C1 segment of cervical spinal cord (tissue), 14 donors: ENCODE measurements around the gene TDRD9.
"Not testable (repeated sequence)": the region's sequence is repeated elsewhere in the genome, so short reads cannot be mapped to it uniquely, and the experiment has no call there.

Experiments used
- DNase-seq, 14 donors: peaks; one replicate each; lab custom pipeline; 2025; lab: John Stamatoyannopoulos, UW

Gene TDRD9

DNA sequence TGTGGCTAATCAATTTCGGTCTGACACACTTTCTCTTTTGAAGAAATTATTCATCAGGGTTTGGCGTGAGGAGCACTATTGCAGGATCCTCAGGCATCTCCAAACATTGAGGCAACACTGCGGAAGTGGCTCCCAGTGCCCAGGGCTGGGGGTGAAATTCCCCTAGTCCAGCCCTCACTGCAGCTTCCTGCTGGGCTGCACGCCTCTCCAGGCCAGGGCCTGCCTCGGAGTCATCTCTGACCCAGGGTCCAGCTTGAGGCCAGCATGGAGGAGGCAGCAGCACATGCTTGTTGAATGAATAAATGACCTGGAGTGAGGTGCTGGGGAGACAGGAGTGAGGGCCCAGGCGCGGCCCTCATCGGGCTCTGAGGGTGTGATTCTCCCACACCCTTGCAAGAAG, 36.0 kb upstream of the TDRD9 start:
- no peak for DNase-seq

DNA sequence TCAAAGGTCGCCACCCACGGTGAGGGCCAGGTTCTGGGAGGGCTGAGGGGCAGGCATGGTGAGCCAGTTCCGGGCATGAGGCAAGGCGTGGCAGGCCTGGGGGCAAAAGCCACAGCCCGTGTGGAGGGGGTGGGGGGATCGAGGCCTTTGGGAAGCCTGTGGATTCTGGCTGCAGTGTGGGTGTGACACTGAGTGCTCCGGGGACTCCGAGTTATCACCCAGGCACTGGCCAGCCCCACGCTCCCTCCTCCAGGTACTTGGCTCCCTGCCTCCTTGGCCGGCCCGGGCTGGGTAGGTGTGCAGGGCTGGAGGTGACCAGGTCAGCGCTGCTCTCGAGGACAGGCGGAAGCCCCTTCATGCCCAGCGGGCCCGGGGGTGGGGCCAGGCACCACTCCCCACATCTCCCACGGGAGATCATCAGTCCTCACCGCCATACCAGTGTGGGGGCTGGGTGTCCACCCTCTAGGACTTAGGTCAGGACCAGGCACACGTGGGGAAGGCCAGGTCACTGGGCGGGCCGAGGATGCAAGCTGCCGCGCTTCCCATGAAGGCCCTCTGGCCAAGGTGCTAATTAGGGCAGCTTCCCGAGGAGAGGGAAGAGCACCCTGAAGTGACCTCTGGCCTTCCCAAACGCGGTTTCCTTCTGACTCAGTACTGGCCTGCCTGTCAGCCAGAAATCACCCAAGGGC, 34.1 kb upstream of the TDRD9 start:
- no peak for DNase-seq

DNA sequence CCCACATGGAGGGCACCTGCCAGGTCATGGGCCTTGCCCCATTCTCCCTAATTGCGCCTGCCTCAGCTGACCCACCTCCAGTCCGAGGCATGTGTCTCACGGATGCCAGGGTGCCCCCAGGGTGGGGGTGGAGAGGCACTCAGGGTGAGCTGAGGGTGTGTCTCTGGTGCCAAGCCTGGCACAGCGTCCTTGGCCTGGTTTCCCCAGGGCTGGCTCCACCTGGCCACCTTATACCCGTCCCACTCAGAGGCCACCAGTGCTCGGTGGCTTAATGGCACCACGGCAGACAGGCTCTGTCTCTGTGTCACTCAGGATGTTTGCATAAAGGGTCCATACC, 33.6 kb upstream of the TDRD9 start:
- no peak for DNase-seq

DNA sequence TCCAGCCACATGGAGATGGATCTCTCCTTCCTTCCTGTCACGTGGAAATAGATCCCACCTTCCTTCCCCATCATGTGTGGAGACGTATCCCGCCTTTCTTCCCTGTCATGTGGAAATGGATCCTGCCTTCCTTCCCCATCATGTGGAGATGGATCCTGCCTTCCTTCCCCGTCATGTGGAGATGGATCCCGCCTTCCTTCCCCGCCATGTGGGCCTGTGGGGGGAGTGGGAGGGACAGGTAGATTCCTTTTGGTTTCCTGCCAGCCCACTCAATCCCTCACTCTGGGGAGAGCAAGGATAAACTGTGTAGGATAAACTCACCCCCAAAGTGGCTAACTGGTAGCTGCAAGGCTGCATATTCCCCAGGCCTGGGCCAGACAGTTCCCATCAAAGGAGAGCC, 31.7 kb upstream of the TDRD9 start:
- DNase-seq = no peak

DNA sequence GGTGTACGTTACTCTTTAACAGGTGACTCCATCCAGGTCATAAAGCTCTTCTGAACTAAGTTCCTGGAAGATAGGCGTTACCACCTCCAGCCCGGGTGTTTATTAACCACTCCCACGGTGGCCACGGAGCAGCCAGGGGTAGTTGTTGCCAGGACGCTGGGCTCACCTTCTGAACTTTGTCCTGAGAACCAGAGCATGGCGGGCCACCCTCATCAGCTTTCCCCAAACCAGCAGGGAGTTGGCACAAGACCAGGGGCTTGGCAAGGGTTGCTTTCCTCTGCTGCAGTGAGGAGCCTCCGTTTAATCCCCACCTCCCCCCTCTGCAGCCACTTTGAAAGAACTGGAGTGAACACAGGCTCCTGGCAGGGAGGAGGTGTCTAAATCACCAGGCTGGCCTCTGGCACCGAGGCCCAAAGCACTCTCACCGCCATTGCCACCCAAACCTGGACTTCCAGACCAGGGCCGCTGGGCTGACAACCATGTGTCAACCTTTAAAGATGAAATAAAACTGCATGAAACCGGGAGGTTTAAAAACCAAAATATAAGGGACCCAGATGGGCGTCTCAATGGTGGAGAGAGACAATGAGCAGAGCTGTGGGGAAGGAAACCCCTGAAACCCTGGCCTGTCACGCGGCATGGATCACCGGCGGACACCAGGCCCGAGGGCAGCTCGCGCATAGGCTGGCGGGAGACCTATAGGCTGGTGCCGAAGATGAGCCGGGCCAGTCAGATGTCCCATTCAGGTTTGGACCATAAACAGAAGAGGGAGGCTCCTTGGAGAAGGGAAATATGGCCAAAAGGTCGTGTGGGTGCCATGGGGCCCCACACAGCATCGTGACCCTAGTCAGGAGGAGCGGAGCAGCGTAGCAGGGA, 30.9 kb upstream of the TDRD9 start:
- DNase-seq = peak in 1 of 14 donors; percentile 10

DNA sequence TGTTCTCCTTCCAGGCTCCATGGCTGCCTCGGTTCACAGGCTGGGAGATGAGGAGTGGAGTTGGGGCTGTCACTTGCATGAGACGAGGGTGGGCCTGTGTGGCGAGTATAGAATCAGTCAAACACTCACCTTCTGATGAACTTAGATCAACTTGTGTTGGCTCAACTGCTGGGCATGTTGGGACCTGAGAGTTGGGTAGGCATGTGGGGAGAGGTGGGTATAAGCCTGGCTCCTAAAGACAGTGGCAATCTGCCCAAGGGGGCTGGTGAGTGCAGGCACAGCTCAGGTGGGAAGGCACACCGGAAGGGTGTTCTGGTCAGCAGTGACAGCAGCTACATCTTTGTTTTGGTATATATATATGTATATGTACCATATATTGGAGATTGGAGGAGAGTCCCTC, 30.1 kb upstream of the TDRD9 start:
- DNase-seq = no peak

DNA sequence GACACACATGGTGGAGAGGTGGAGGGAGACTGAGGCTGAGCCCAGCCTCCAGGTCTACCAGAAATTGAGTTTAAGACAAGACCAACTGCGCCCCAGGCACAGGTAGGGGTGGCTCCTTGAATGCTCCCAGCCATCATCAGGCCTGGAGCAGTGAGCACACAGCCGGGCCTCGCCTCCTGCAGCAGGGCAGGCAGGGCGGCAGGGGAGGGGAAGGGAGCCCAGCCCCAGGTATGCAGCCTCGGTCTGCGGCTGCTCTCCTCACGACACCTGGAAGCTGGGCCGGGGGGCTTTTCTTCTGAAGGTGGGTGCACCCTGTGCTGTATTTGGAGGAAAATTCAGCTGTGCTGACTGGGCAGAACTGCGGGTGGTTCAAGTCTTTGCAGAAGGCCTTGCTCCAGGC, 29.5 kb upstream of the TDRD9 start:
- DNase-seq = no peak

DNA sequence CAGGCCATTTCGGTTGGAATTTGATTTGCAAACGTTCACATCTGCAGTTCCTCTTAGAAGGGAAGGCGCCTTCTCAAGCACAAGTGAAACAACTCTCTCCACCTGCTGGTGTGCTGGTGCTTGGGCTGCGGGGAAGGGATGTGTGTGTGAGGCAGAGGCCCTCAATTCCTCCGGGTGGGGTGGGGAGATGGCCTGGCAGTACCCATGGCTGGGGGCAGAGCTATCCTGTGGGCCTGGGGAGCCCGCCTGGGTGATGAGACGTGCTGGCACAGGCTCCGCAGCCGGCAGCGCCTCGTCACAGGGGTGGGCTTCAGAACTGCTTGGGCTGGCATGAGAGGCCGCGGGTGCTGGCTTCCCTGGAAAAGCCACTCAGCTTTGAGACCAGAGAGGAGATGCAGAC, 28.9 kb upstream of the TDRD9 start:
- DNase-seq = no peak

DNA sequence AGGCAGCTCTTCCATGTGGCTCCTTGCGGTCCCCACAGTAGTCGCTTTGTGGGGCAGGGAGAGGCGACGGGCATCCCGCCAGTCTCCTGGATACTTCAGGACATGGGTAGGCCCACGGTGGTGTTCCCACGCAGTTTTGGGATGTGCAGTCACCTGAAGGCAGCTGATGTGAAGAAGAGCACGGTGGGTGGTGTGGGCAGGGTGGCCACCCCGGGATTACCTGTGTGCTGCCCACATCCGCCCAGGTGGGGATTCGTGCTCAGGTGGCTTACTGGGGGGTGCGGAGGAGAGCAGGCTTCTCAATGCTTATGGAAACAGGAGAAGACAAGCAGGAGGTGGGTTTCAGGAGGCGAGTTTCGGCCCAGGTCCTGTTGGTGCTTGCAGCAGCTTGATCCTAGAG, 28.4 kb upstream of the TDRD9 start:
- DNase-seq = no peak

DNA sequence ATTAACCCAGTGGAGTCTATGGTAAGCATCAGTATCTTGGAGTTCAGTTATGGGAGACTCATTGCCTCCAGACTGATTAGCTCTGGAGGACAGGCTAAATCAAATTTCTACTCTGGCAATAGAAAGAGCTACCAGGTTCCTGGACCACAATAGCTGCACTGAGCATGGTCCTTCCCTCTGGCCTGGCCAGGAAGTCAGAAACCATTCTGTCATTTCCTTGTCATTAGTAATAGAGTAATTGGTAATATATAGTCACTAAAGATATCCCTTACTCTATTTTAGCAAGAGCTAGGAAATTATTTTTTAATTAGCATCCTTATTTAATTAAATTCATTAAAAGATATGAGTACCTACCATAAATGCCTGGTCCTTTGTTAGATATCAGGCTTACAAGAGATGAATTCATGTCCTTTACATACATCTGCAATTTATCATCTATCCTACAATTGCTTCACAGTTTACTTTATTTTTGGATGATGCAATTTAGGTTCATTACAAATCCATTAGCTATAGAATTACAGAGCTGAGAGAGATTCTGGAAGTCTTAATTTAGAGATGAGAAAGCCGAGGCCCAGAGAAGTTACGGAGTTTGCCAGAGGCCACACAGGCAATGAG, 23.7 kb upstream of the TDRD9 start:
- DNase-seq = no peak

DNA sequence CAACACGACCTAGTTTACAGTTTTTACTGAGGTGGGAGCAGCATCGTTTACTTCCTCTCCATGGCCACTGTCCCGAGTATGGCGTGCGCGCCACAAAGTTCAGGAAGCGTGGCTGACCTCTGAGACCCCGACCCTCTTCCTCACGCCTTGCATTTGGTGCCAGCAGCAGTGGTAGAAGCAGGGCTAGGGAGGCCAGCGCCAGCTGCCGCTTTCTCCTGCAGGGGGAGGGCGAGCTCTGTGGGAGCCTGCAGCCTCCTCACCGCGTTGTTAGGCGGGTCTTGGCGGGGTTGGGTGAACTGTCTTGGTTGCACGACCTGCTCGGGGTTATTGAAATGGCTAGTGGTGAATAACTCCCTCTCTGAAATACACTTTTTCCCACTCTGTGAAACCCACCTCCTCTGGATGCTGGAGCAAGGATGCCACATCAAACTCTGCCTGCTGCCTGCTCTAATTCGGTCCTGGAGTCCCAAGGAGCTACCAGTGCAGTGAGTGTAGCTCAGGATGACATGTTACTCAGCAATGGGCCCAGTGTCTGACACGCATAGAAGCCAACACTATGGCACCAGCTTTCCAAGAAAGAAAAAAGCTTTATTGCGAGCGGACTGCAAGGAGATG, 22.3 kb upstream of the TDRD9 start:
- DNase-seq = no peak

DNA sequence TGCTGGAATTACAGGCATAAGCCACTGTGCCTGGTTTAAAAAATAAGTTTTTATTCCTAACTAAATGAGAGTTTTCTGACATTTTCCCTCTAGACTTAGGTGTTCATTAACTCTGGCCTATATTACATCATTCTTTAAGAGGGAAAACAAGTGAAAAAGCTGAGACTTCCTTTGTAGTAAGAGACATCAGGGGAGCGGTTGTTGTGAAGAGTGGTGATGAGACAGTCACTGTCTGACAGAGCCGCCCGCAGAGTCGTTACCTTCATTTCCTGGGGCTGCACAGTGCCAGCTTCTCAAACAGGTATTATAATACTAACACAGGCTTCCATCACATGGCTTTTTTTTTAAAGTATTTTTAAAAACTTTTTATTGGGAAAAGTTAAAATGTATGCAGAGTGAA, 19.7 kb upstream of the TDRD9 start:
- DNase-seq = no peak

DNA sequence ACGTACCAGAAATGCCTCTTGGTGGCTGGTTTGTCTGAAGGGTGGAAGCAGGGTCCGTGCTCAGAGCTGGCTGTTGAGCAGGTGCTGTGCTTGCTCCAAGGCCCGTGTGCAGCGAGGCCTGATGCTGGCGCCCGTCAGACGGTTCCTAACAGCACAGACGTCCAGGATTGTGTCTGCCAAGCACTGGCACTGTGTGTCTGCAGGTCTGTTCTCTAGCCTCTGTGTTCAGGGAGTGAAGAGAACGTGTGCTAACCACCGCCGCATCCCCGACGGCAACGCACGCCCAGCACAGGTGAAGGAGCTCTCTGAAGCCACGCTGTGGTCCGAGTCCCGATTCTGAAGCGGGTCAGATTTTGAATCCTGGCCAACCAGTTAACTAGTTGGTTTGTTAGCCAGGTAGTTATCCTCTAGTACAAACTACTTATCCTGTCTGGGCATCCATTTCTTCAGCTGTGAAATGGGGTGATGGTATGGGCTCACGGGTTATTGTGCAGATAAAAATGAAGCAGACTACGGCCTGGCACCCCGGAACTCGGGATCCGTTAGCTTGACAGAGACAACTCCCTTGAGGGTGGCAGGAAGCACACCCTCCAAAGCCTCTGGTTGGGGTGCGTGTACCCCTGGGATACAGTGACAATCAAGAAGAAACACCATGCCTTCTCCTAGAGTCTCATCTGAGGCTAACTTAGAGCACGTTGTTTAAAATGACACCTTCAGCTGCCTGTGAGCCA, 18.6 kb upstream of the TDRD9 start:
- no peak for DNase-seq

DNA sequence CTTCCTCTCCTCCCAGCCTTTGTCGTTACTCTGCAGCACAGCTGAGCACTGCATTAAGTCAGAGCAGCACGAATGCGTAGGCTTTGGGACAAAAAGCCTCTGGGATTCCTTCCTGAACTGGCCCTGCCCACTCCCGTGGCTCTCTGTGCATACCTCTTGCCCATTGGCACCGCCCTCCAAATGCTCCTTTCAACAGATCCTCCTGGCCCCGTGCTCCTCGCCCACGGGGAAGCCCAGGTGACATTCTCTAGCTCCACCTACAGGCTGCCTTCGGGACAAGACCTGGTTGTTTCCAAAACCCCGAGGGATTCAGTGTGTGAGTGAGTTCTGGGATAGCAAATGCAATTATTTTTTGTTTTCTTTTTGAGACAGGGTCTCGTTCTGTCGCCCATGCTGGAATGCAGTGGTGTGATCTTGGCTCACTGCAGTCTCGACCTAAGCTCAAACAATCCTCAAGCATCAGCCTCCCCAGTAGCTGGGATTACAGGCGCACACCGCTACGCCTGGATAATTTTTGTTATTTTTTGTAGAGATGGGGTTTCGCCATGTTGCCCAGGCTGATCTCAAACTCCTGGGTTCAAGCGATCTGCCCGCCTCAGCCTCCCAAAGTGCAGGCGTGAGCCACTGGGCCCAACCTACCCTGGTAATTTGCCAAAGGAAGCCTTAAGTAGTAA, 17.9 kb upstream of the TDRD9 start:
- peak in 12 of 14 donors; percentile 6 to 90 (median 28) for DNase-seq

DNA sequence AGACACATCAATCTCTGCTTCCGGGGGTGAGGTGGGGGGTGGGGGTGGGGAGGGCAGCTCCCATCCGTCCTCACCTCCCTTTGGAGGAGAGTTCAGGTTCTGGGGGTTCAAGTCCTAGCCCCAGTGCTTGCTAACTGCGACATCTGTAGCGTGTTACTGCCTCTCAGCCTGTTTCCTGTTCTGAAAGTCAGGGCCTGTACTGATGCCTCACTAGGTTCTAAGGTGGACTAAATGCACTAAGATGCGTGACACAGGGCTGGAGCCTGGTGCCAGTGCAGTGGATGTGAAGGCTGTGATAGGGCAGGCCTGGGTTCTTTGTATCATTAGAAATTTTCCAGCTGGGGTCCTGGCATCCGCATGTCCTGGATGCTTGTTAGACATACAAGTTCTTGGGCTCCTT, 17.3 kb upstream of the TDRD9 start:
- DNase-seq = no peak

DNA sequence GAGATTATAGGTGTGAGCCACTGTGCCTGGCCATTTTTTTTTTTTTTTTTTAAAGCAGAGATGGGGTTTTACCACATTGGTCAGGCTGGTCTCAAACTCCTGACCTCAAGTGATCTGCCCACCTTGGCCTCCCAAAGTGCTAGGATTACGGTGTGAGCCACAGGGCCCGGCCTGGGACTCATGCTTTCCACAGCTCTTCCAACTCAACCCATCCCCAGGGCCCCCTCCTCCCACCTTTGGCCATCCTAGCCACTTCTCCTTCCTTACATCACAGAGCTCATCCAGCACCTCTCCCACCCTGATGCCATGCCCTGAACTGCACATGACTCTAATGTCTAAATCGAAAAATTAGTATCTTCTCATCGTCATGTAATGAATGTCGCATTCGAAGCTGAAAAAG, 12.6 kb upstream of the TDRD9 start:
- no peak for DNase-seq

DNA sequence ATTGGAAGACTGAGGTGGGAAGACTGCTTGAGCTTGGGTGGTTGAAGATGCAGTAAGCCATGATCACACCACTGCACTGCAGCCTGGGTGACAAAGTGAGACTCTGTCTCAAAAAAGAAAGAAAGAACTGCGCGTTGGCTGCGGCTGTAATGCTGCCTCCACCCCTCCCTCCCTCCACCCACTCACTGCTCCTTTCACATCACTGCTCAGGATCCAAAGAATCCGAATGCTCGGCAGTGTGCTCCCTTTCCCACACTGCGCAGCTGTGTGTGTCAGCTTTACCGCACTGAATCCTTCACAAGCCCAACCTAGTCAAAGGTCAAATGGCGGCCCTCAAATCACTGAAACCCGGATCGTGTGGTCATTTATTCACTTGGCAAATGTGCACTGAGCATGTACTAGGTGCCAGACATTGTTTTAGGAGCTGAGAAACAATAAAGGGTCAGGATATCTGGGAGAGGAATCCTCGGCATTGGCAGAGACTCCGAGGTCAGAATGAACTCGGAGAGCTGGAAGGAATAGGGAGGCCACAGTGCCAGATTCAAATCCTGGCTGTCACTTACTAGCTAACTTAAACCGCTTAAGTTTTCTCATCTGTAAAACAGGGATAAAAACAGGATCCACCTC, 11.5 kb upstream of the TDRD9 start:
- DNase-seq = no peak

DNA sequence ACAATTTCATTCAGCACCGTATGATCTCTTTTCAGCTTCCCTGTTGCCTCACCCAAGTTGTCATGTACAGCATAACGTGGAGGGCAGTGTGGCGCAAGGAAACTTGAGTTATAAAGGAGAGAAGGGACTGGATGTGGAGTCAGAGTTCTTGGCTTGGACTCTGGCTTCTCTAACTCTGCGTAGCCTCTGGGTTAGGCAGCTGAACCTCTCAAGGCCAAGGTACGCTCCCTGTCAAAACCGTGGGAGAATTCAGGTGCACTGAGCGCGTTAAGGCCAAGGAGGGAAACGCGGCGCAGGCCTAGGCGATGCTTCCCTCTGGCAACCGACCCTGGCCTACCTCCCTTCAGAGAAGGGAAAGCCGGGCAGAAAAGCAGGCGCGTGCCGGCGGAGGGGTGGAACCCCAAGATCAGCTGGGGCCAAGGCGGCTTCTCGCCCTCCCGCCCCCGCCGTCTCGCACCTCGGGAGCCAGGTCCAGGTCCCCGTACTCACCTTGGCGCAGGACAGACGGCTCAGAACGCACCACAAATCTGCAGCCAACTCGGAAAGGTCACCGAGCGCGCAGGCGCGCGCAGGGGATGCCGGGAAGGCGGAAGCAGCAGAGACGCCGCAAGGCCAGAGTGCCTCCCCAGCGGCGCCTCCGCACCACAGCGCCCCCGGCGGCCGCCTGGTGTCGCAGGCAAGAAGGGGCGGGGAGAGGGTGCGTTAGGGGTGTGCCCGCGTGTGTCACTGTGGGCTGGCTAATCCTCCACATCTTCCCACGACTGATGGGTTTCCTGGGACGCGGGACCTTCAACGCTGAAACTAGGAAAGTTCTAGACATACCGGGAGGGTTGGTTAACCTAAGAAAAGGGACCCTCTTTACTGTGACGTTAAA, 7.0 kb upstream of the TDRD9 start:
- DNase-seq = peak; percentile 69 to 97 (median 90)

DNA sequence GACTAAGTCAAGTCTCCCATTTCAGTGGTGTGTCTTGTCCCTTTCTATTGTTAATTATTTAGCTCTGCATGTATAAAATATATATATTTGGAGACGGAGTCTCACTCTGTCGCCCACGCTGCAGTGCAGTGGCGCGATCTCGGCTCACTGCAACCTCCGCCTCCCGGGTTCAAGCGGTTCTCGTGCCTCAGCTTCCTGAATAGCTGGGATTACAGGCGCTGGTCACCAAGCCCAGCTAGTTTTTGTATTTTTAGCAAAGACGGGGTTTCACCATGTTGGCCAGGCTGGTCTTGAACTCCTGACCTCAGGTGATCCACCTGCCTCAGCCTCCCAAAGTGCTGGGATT, 6.4 kb upstream of the TDRD9 start:
- DNase-seq = not testable (repeated sequence)

DNA sequence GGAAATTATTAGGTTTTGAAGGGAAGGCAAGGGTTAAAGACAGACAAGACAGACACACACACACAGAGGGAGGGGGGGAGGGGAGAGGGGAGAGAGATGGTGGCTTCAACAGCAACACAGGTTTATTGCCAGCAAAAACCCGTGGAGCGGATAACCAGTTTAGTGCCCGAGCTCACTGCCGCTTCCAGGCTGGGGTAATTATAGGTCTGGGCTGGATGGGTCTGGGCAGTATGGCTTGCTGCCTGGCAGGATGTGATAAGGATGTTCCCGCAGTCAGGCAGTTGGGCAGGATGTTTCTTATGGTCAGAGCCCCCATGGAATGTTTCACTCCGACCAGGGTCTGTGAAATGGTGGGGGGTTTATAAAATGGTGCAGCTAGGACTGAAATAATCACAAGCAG, 4.4 kb upstream of the TDRD9 start:
- DNase-seq = no peak
